Subcutaneous abdominal adipose tissue (tissue), 5 donors: ENCODE measurements around the gene STK33.

Experiments
- H3K27ac ChIP-seq: one replicate; pipeline ENCODE4 v1.7.0; 2013; ENCODE audit warnings: low read depth, mild to moderate bottlenecking, inconsistent platforms, low read length, moderate library complexity
- H3K27me3 ChIP-seq, 5 donors: one replicate each; pipeline ENCODE4 v1.7.0; 2013; ENCODE audit warnings: low read length in 5 of 5, inconsistent platforms in 1 of 5; ENCODE audit not compliant: control insufficient read depth in 5 of 5, insufficient read depth in 4 of 5
- H3K36me3 ChIP-seq, 5 donors: one replicate each; pipeline ENCODE4 v1.7.0; 2013; ENCODE audit warnings: low read length in 5 of 5; ENCODE audit not compliant: control insufficient read depth in 5 of 5, insufficient read depth in 5 of 5
- H3K4me1 ChIP-seq, 5 donors: one replicate each; pipeline ENCODE4 v1.7.0; 2013; ENCODE audit warnings: low read length in 5 of 5, mild to moderate bottlenecking in 3 of 5, moderate library complexity in 1 of 5; ENCODE audit not compliant: control insufficient read depth in 5 of 5, insufficient read depth in 5 of 5
- H3K4me3 ChIP-seq, 5 donors: one replicate each; pipeline ENCODE4 v1.7.0; 2013; ENCODE audit warnings: low read length in 5 of 5, low read depth in 1 of 5
- H3K9ac ChIP-seq, 5 donors: one replicate each; pipeline ENCODE4 v1.7.0; 2013; ENCODE audit warnings: low read length in 5 of 5, mild to moderate bottlenecking in 4 of 5, moderate library complexity in 3 of 5
- H3K9me3 ChIP-seq, 5 donors: one replicate each; pipeline ENCODE4 v1.7.0; 2013; ENCODE audit warnings: low read length in 5 of 5; ENCODE audit not compliant: control insufficient read depth in 5 of 5
- donor health status: healthy.
- donor health status: healthy.
- donor health status: healthy.
- donor health status: healthy.
- donor health status: healthy.

The STK33 gene

GRCh38 chr11:8558436-8558835 is 35.6 kb downstream of the STK33 start:
- peaks cover 0 to 13% (median 7%) of the 10 kb centered on the region in 5 donors for H3K9me3 ChIP-seq
- no peaks in the 10 kb centered on the region for H3K36me3 ChIP-seq
- H3K4me3 ChIP-seq = no peak overlapping the region
- H3K27me3 ChIP-seq = no peaks in the 10 kb centered on the region
- no peak overlapping the region for H3K27ac ChIP-seq
- no peak overlapping the region for H3K9ac ChIP-seq
- no peaks in the 10 kb centered on the region for H3K4me1 ChIP-seq

- Histone ChIP-seq H3K27ac (no peak overlapping the region), H3K9me3 (no peaks in the 10 kb centered on the region), H3K4me3 (no peak overlapping the region), H3K4me1 (no peaks in the 10 kb centered on the region), H3K36me3 (no peaks in the 10 kb centered on the region), H3K9ac (no peak overlapping the region), H3K27me3 (no peaks in the 10 kb centered on the region)
Measured at GRCh38 chr11:8545698-8546366, 48.2 kb downstream of the STK33 start.

- H3K9ac ChIP-seq = no peak overlapping the region
- no peaks in the 10 kb centered on the region for H3K4me1 ChIP-seq
- H3K36me3 ChIP-seq = no peaks in the 10 kb centered on the region
- no peak overlapping the region for H3K27ac ChIP-seq
- H3K9me3 ChIP-seq = no peaks in the 10 kb centered on the region
- H3K4me3 ChIP-seq = no peak overlapping the region
- no peaks in the 10 kb centered on the region for H3K27me3 ChIP-seq
Measured at GRCh38 chr11:8544807-8545206, 49.2 kb downstream of the STK33 start.

GRCh38 chr11:8543278-8543677 is 50.8 kb downstream of the STK33 start:
- Histone ChIP-seq H3K9me3 (no peaks in the 10 kb centered on the region), H3K9ac (no peak overlapping the region), H3K27me3 (no peaks in the 10 kb centered on the region), H3K4me1 (no peaks in the 10 kb centered on the region), H3K4me3 (no peak overlapping the region), H3K36me3 (no peaks in the 10 kb centered on the region), H3K27ac (no peak overlapping the region)

- H3K4me3 ChIP-seq = no peak overlapping the region
- no peaks in the 10 kb centered on the region for H3K4me1 ChIP-seq
- H3K9me3 ChIP-seq = no peaks in the 10 kb centered on the region
- no peak overlapping the region for H3K9ac ChIP-seq
- no peaks in the 10 kb centered on the region for H3K27me3 ChIP-seq
- H3K36me3 ChIP-seq = no peaks in the 10 kb centered on the region
- no peak overlapping the region for H3K27ac ChIP-seq
Measured at GRCh38 chr11:8541448-8541847, 52.6 kb downstream of the STK33 start.

GRCh38 chr11:8533332-8533731 is 60.7 kb downstream of the STK33 start:
- Histone ChIP-seq H3K27me3 (no peaks in the 10 kb centered on the region), H3K4me3 (no peak overlapping the region), H3K27ac (no peak overlapping the region), H3K4me1 (no peaks in the 10 kb centered on the region), H3K9me3 (no peaks in the 10 kb centered on the region), H3K36me3 (no peaks in the 10 kb centered on the region), H3K9ac (no peak overlapping the region)

GRCh38 chr11:8532475-8532874 is 61.6 kb downstream of the STK33 start:
- Histone ChIP-seq H3K36me3 (no peaks in the 10 kb centered on the region), H3K9ac (no peak overlapping the region)

GRCh38 chr11:8531982-8532381 is 62.0 kb downstream of the STK33 start:
- Histone ChIP-seq H3K36me3 (no peaks in the 10 kb centered on the region), H3K27me3 (no peaks in the 10 kb centered on the region), H3K4me1 (no peaks in the 10 kb centered on the region), H3K9ac (no peak overlapping the region), H3K27ac (no peak overlapping the region), H3K9me3 (no peaks in the 10 kb centered on the region), H3K4me3 (no peak overlapping the region)

More at GRCh38 chr11:8532475-8532874, 61.6 kb downstream of the STK33 start:
- Histone ChIP-seq H3K4me1 (no peaks in the 10 kb centered on the region), H3K27ac (no peak overlapping the region), H3K4me3 (no peak overlapping the region), H3K9me3 (no peaks in the 10 kb centered on the region), H3K27me3 (no peaks in the 10 kb centered on the region)

GRCh38 chr11:8531312-8531711 is 62.7 kb downstream of the STK33 start:
- no peak overlapping the region for H3K27ac ChIP-seq
- H3K27me3 ChIP-seq = no peaks in the 10 kb centered on the region
- H3K4me1 ChIP-seq = no peaks in the 10 kb centered on the region
- H3K36me3 ChIP-seq = no peaks in the 10 kb centered on the region
- H3K9ac ChIP-seq = no peak overlapping the region
- H3K4me3 ChIP-seq = no peak overlapping the region
- no peaks in the 10 kb centered on the region for H3K9me3 ChIP-seq

- H3K9ac ChIP-seq = no peak overlapping the region
- no peaks in the 10 kb centered on the region for H3K9me3 ChIP-seq
- H3K4me1 ChIP-seq = no peaks in the 10 kb centered on the region
- H3K4me3 ChIP-seq = no peak overlapping the region
- H3K27ac ChIP-seq = no peak overlapping the region
- H3K36me3 ChIP-seq = no peaks in the 10 kb centered on the region
- H3K27me3 ChIP-seq = no peaks in the 10 kb centered on the region
Measured at GRCh38 chr11:8527939-8528338, 66.1 kb downstream of the STK33 start.
